ENCODE measurements around the gene TMA7. TPM values are rescaled to one million over a fixed set of nuclear protein-coding genes. Genes with fewer than 3 reads are reported as not detected.

The TMA7 gene
- total and polyA plus RNA-seq, 9 of the 15 experiments (the other 6 are each of a cell fraction or from before 2014, with no cell fraction given) = 209 to 1,003 (median 486) TPM

DNA sequence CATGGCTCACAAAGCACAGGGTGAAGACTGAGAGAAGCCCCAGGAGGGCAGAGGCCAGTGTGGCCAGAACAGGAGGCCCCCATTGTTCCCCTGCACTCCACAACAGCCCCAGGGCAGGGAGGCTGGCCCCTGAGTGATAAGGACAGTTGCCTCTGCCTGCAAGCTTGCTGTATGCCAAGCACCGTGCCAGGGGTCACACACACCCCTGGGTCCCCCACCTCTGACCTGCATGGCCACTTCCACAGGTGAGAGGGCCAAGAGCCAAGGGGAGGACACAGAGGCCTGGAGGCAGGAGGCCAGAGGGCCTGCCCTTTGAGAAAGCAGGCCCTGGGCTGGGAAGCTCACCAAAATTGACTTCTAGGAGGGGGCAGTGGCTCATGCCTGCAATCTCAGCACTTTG lies 30.2 kb downstream of the TMA7 start:
- Histone ChIP-seq H3K9ac (ENCODE audit: insufficient read depth in 1 of 2, low read depth in 2 of 2, low read length in 2 of 2) (peak overlapping the region in 1 of 2 experiments; percentile 83; a peak in 2 of 4 replicates), H3K4me2 (ENCODE audit: insufficient read depth, low read length) (no peak overlapping the region), H3K9me1 (ENCODE audit: control insufficient read depth, insufficient read depth, low read length) (no peaks in the 10 kb centered on the region), H3K27me3 (ENCODE audit: control insufficient read depth in 2 of 2, insufficient read depth in 2 of 2, low read length in 2 of 2) (no peaks in the 10 kb centered on the region), H3K79me2 (ENCODE audit: control insufficient read depth, insufficient read depth, low read length) (peaks cover 24% of the 10 kb centered on the region), H3K9me3 (replicated peaks; ENCODE audit: control insufficient read depth, insufficient read depth, low read depth, low read length) (no peaks in the 10 kb centered on the region), H3K27ac (ENCODE audit: extremely low read depth, low read depth, low read length) (no peak overlapping the region), H3K4me3 (no peak overlapping the region), H2AFZ (ENCODE audit: low read depth, low read length) (no peak overlapping the region), H3K36me3 (ENCODE audit: control insufficient read depth, insufficient read depth, low read length) (peaks cover 38% of the 10 kb centered on the region; the same call in 1 of the 3 replicates), H3K4me1 (replicated peaks in 1 of 2; ENCODE audit: control insufficient read depth in 2 of 2, insufficient read depth in 2 of 2, low read length in 2 of 2) (peaks cover 11 to 57% of the 10 kb centered on the region in 2 experiments), H4K20me1 (replicated peaks; ENCODE audit: control insufficient read depth, insufficient read depth, low read length) (no peaks in the 10 kb centered on the region)
- BruUV-seq (replicated peaks) = no TSS peak
- ATAC-seq (no peak), FAIRE-seq (no peak), DNase-seq (ENCODE audit: extremely low read depth in 1 of 4, low spot score in 3 of 4) (no peak)
- ChIA-PET POLR2A (interaction anchor here (0.6 to 0.9 kb wide), 2 partner anchors 14 to 226 kb away, joined by 3 read pairs; no protein-coding TSS in a partner anchor), CTCF (ENCODE audit: low intra/inter-chr PET ratio) (no interaction called here)
- WGBS (ENCODE audit: insufficient coverage, low coverage, missing lambda C conversion rate) = no CpG with 5 or more reads among the region's 1 CpG
- intact Hi-C loops (cut with micrococcal nuclease) (no loop called here), in situ Hi-C loops (cut with MboI) (no loop called here)
- no peak for TF ChIP-seq SIN3B (IDR thresholded peaks at IDR 0.05; ENCODE audit: low read depth)

DNA sequence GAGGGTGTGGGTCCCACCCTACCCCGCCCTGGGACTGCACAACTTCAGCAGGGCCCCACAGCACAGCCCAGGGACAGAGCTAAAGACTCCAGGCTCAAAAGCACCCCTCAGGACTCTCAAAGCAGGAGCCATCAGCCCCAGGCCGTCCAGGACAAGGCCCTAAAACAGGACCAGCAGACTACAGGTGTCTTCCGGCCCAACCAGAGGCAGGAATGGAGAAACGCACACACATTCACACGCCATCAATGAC lies 32.5 kb downstream of the TMA7 start:
- peaks cover 19% of the 10 kb centered on the region; the same call in 1 of the 3 replicates for H3K36me3 ChIP-seq (ENCODE audit: control insufficient read depth, insufficient read depth, low read length)
- peaks cover 24% of the 10 kb centered on the region for H3K79me2 ChIP-seq (ENCODE audit: control insufficient read depth, insufficient read depth, low read length)
- no peaks in the 10 kb centered on the region for H3K9me1 ChIP-seq (ENCODE audit: control insufficient read depth, insufficient read depth, low read length)
- no peaks in the 10 kb centered on the region for H3K9me3 ChIP-seq (replicated peaks; ENCODE audit: control insufficient read depth, insufficient read depth, low read depth, low read length)
- in situ Hi-C loops (cut with MboI) = no loop called here
- peak overlapping the region; percentile 99 for H3K27ac ChIP-seq (ENCODE audit: extremely low read depth, low read depth, low read length)
- 0% methylated on average over 3 of the region's 5 CpGs for WGBS (ENCODE audit: insufficient coverage, low coverage, missing lambda C conversion rate)
- peaks cover 5 to 39% of the 10 kb centered on the region in 2 experiments; a peak in 4 of 5 replicates for H3K4me1 ChIP-seq (replicated peaks in 1 of 2; ENCODE audit: control insufficient read depth in 2 of 2, insufficient read depth in 2 of 2, low read length in 2 of 2)
- H3K4me3 ChIP-seq = peak overlapping the region; percentile 46
- DNase-seq (ENCODE audit: extremely low read depth in 1 of 4, low spot score in 3 of 4) (peak in 3 of 4 experiments; percentile 42 to 54 (median 42)), ATAC-seq (peak; percentile 73), FAIRE-seq (no peak)
- BruUV-seq (replicated peaks) = TSS peak; percentile 83
- peak overlapping the region; percentile 94 for H3K4me2 ChIP-seq (ENCODE audit: insufficient read depth, low read length)
- intact Hi-C loops (cut with micrococcal nuclease) = loop anchor here (2.0 kb wide), 1 partner anchor 34 kb away; no protein-coding TSS in a partner anchor
- no peaks in the 10 kb centered on the region for H3K27me3 ChIP-seq (ENCODE audit: control insufficient read depth in 2 of 2, insufficient read depth in 2 of 2, low read length in 2 of 2)
- ChIA-PET CTCF (ENCODE audit: low intra/inter-chr PET ratio) (no interaction called here), POLR2A (interaction anchor here (0.6 to 2.5 kb wide), 10 partner anchors 11 to 163 kb away, joined by 3 to 7 read pairs (median 4); partner anchors contain the start of genes ATRIP, CCDC51, SHISA5 and SLC26A6)
- H2AFZ ChIP-seq (ENCODE audit: low read depth, low read length) = peak overlapping the region; percentile 99
- peak overlapping the region; percentile 90 to 94 for H3K9ac ChIP-seq (ENCODE audit: insufficient read depth in 1 of 2, low read depth in 2 of 2, low read length in 2 of 2)
- no peaks in the 10 kb centered on the region for H4K20me1 ChIP-seq (replicated peaks; ENCODE audit: control insufficient read depth, insufficient read depth, low read length)
- peak; percentile 26 for TF ChIP-seq PHF20 (IDR thresholded peaks at IDR 0.05; ENCODE audit: partially characterized antibody)
- TF ChIP-seq, protein P1, sequence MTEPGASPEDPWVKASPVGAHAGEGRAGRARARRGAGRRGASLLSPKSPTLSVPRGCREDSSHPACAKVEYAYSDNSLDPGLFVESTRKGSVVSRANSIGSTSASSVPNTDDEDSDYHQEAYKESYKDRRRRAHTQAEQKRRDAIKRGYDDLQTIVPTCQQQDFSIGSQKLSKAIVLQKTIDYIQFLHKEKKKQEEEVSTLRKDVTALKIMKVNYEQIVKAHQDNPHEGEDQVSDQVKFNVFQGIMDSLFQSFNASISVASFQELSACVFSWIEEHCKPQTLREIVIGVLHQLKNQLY (CRISPR knock-in tag; conservative IDR thresholded peaks at IDR 0.05) = no peak
- TF ChIP-seq TAF7 (tag; IDR thresholded peaks at IDR 0.05) = no peak
- no peak for TF ChIP-seq KLF16 (IDR thresholded peaks at IDR 0.05)
- peak; percentile 11 to 56; a peak in 1 of 4 replicates for TF ChIP-seq UBTF (IDR thresholded peaks at IDR 0.05; ENCODE audit: borderline replicate concordance in 1 of 2, low read depth in 2 of 2, low read length in 2 of 2)
- TF ChIP-seq CTCF (IDR thresholded peaks at IDR 0.05 in 2 of 3, conservative IDR thresholded peaks at IDR 0.05 in 1 of 3; ENCODE audit: insufficient read depth in 2 of 3, low read depth in 1 of 3, low read length in 3 of 3) = 0 out of 6 replicates have a peak, but pooled peaks of 1 of the 3 experiments have one; percentile 0
- TF ChIP-seq JUN (IDR thresholded peaks at IDR 0.05; ENCODE audit: borderline replicate concordance, low read depth, low read length) = no peak
- TF ChIP-seq JUN (CRISPR knock-in tag; IDR thresholded peaks at IDR 0.05; ENCODE audit: borderline replicate concordance) = 0 out of 2 replicates have a peak, but pooled peaks have one; percentile 7
- TF ChIP-seq ZNF644 (tag; IDR thresholded peaks at IDR 0.05; ENCODE audit: low read depth) = no peak
- TF ChIP-seq SETDB1 (IDR thresholded peaks at IDR 0.05; ENCODE audit: low read length) = no peak

Measured in K562 (cell line).